Transverse colon (tissue), 4 donors: ENCODE measurements around the gene PSORS1C1. TPM values are rescaled to one million over a fixed set of nuclear protein-coding genes. Genes with fewer than 3 reads are reported as not detected.

Source experiments
- DNase-seq: peaks from one replicate; pipeline ENCODE4 v3.0.0-alpha.2; 2019
- H3K27ac ChIP-seq, 4 donors: fragments of 200-600 bp; sonication (generic); 2 replicates each; pipeline ENCODE4 v1.5.1; 2016 to 2018; ENCODE audit warnings: inconsistent platforms in 4 of 4
- H3K27me3 ChIP-seq: fragments of 200-600 bp; sonication (generic); 2 replicates; pipeline ENCODE4 v1.5.1; 2017; ENCODE audit warnings: inconsistent platforms
- H3K36me3 ChIP-seq, 4 donors: fragments of 200-600 bp; sonication (generic); 2 replicates each; pipeline ENCODE4 v1.5.1; 2017 to 2019; ENCODE audit warnings: inconsistent platforms in 4 of 4
- H3K4me1 ChIP-seq, 4 donors: fragments of 200-600 bp; sonication (generic); 2 replicates each; pipeline ENCODE4 v1.5.1; 2017 to 2020; ENCODE audit warnings: inconsistent platforms in 4 of 4
- H3K4me3 ChIP-seq, 4 donors: fragments of 200-600 bp; sonication (generic); 1 replicate in 1 of 4; 2 replicates in 3 of 4; pipeline versions ENCODE4 v1.5.1 to v1.6.1; 2017 to 2019; ENCODE audit warnings: inconsistent platforms in 4 of 4
- H3K9me3 ChIP-seq, 2 donors: fragments of 200-600 bp; sonication (generic); 2 replicates each; pipeline ENCODE4 v1.5.1; 2017 to 2019; ENCODE audit warnings: inconsistent platforms in 2 of 2
- CTCF ChIP-seq, 5 experiments: fragments of 200-600 bp in 3 of 5; fragments of 450-650 bp in 2 of 5; sonication (generic) in 3 of 5; IDR thresholded peaks; 1 replicate in 2 of 5; 2 replicates in 3 of 5; pipeline ENCODE4 v1.5.1; 2016 to 2017; ENCODE audit warnings: antibody characterized with exemption in 5 of 5, inconsistent platforms in 3 of 5, mild to moderate bottlenecking in 2 of 5, moderate library complexity in 1 of 5
- EP300 ChIP-seq: sonication (generic); formaldehyde crosslinking; IDR thresholded peaks from one replicate; pipeline ENCODE4 v1.6.1; 2017; ENCODE audit warnings: antibody characterized with exemption, low read depth
- POLR2A ChIP-seq: fragments of 450-650 bp; IDR thresholded peaks from one replicate; pipeline ENCODE4 v1.6.1; 2016; ENCODE audit warnings: antibody characterized with exemption, mild to moderate bottlenecking, moderate library complexity
- POLR2AphosphoS5 ChIP-seq, 3 donors: sonication (generic); formaldehyde crosslinking; IDR thresholded peaks; one replicate each; pipeline ENCODE4 v1.6.1; 2016; ENCODE audit warnings: antibody characterized with exemption in 3 of 3
- WGBS, 2 donors: methylation state at CpG; one replicate each; pipeline ENCODE4 v1.1.5; 2018; ENCODE audit warnings: low coverage in 1 of 2; 5-methylcytosine and 5-hydroxymethylcytosine counted together
- in situ Hi-C, 4 donors: fragments of 200-750 bp; cut with MboI; loops; one replicate each; pipeline versions ENCODE4 v1.15.0 to v1.15.1; 2017; ENCODE audit warnings: low sequenced_read_pairs in 3 of 4, low pct_ligation_motif_present in 1 of 4, low pct_unique_long_range_greater_than_20kb in 1 of 4
- intact Hi-C: fragments of 100-400 bp; cut with DNase I; formaldehyde crosslinking; loops from one replicate; pipeline ENCODE4 v1.15.1; 2023; ENCODE audit warnings: low total_unique reads
- total RNA-seq, 4 donors: library from RNA; depleted of rRNA; stranded (reverse); fragments of >200 nt; gene quantifications; one replicate each; pipeline ENCODE4 v1.1.0, GENCODE V29; 2016

The PSORS1C1 gene
- total RNA-seq, 4 donors from 2014 or later: 8.8 to 19.0 (median 13.4) TPM

GRCh38 chr6:31096215-31096614, 18.4 kb upstream of the PSORS1C1 start:
- TF ChIP-seq EP300 (no peak), POLR2A (no peak), CTCF (IDR thresholded peaks at IDR 0.05) (no peak), POLR2AphosphoS5 (IDR thresholded peaks at IDR 0.05) (no peak)
- no peaks in the 10 kb centered on the region for H3K27me3 ChIP-seq
- H3K27ac ChIP-seq: no peak overlapping the region
- intact Hi-C loops (loop anchor here (5.0 kb wide), 1 partner anchor 969 kb away; no protein-coding TSS in a partner anchor), in situ Hi-C loops (loop anchor here in 1 of 4 donors (25.0 kb wide), 1 partner anchor 634 kb away; no protein-coding TSS in a partner anchor)
- no peaks in the 10 kb centered on the region for H3K36me3 ChIP-seq
- no peak for DNase-seq
- WGBS, 2 donors: 82 to 96% methylated on average over 3 of the region's 3 CpGs
- no peak overlapping the region for H3K4me3 ChIP-seq
- no peaks in the 10 kb centered on the region for H3K9me3 ChIP-seq
- peaks cover 0 to 36% (median 13%) of the 10 kb centered on the region in 4 donors for H3K4me1 ChIP-seq

GRCh38 chr6:31096656-31097055, 17.9 kb upstream of the PSORS1C1 start:
- intact Hi-C loops (loop anchor here (5.0 kb wide), 1 partner anchor 969 kb away; no protein-coding TSS in a partner anchor), in situ Hi-C loops (loop anchor here in 1 of 4 donors (25.0 kb wide), 1 partner anchor 634 kb away; no protein-coding TSS in a partner anchor)
- H3K4me1 ChIP-seq: peaks cover 0 to 32% (median 13%) of the 10 kb centered on the region in 4 donors
- no peak for DNase-seq
- no peak overlapping the region for H3K4me3 ChIP-seq
- no peak for TF ChIP-seq POLR2AphosphoS5 (IDR thresholded peaks at IDR 0.05)
- TF ChIP-seq CTCF (IDR thresholded peaks at IDR 0.05): no peak
- TF ChIP-seq EP300: no peak
- TF ChIP-seq POLR2A: no peak
- WGBS, 2 donors: 87% methylated on average over 5 of the region's 5 CpGs; no CpG with 5 or more reads in 1 of the 2 donors
- no peaks in the 10 kb centered on the region for H3K27me3 ChIP-seq
- H3K9me3 ChIP-seq: no peaks in the 10 kb centered on the region
- H3K36me3 ChIP-seq: no peaks in the 10 kb centered on the region
- no peak overlapping the region for H3K27ac ChIP-seq

GRCh38 chr6:31098449-31098938, 16.1 kb upstream of the PSORS1C1 start:
- TF ChIP-seq POLR2AphosphoS5 (IDR thresholded peaks at IDR 0.05) (no peak), EP300 (no peak), CTCF (IDR thresholded peaks at IDR 0.05) (no peak), POLR2A (no peak)
- in situ Hi-C loops (loop anchor here in 1 of 4 donors (25.0 kb wide), 1 partner anchor 636 kb away; no protein-coding TSS in a partner anchor), intact Hi-C loops (loop anchor here (5.0 kb wide), 1 partner anchor 971 kb away; no protein-coding TSS in a partner anchor)
- DNase-seq: no peak
- no peaks in the 10 kb centered on the region for H3K9me3 ChIP-seq
- no peaks in the 10 kb centered on the region for H3K36me3 ChIP-seq
- H3K27me3 ChIP-seq: no peaks in the 10 kb centered on the region
- H3K4me3 ChIP-seq: no peak overlapping the region
- no peak overlapping the region for H3K27ac ChIP-seq
- H3K4me1 ChIP-seq: peaks cover 0 to 16% (median 10%) of the 10 kb centered on the region in 4 donors
- 96 to 97% methylated on average over 4 of the region's 4 CpGs for WGBS, 2 donors

- intact Hi-C loops: no loop called here
- TF ChIP-seq EP300 (no peak), CTCF (IDR thresholded peaks at IDR 0.05) (no peak), POLR2AphosphoS5 (IDR thresholded peaks at IDR 0.05) (no peak), POLR2A (no peak)
- Histone ChIP-seq H3K4me3 (no peak overlapping the region), H3K36me3 (no peaks in the 10 kb centered on the region), H3K9me3 (no peaks in the 10 kb centered on the region), H3K4me1 (no peaks in the 10 kb centered on the region), H3K27me3 (no peaks in the 10 kb centered on the region), H3K27ac (no peak overlapping the region)
- in situ Hi-C loops: no loop called here
- WGBS, 2 donors: 80 to 97% methylated on average over 2 of the region's 2 CpGs
- no peak for DNase-seq
Observed at GRCh38 chr6:31103136-31103535, 11.5 kb upstream of the PSORS1C1 start.
